Right atrium auricular region (tissue), 2 donors: ENCODE measurements around the gene SMIM44. TPM values are rescaled to one million over a fixed set of nuclear protein-coding genes. Genes with fewer than 3 reads are reported as not detected.

ENCODE experiments used
- DNase-seq: peaks from one replicate; pipeline ENCODE4 v3.0.0-alpha.2; 2019; ENCODE audit warnings: low spot score
- H3K27ac ChIP-seq, 2 donors: fragments of 200-600 bp; sonication (generic); 1 replicate in 1 of 2; 2 replicates in 1 of 2; pipeline ENCODE4 v1.5.1; 2016 to 2019
- H3K27me3 ChIP-seq, 2 donors: fragments of 200-600 bp; sonication (generic); one replicate each; pipeline versions ENCODE4 v1.5.1 to v1.6.0; 2017 to 2019
- H3K36me3 ChIP-seq: fragments of 200-600 bp; sonication (generic); one replicate; pipeline ENCODE4 v1.5.1; 2016
- H3K4me1 ChIP-seq, 2 donors: fragments of 200-600 bp; sonication (generic); one replicate each; pipeline versions ENCODE4 v1.5.1 to v1.6.0; 2017 to 2019
- H3K4me3 ChIP-seq, 2 donors: fragments of 200-600 bp; sonication (generic); 1 replicate in 1 of 2; 2 replicates in 1 of 2; pipeline ENCODE4 v1.5.1; 2017 to 2019; ENCODE audit warnings: mild to moderate bottlenecking in 1 of 2, moderate library complexity in 1 of 2
- H3K9me3 ChIP-seq, 2 donors: fragments of 200-600 bp; sonication (generic); one replicate each; pipeline ENCODE4 v1.5.1; 2019
- CTCF ChIP-seq, 2 donors: fragments of 200-600 bp; sonication (generic); IDR thresholded peaks; one replicate each; pipeline ENCODE4 v1.5.1; 2019; ENCODE audit warnings: antibody characterized with exemption in 2 of 2
- total RNA-seq, 2 donors: library from RNA; depleted of rRNA; stranded (reverse); fragments of >200 nt; gene quantifications; one replicate each; pipeline ENCODE4 v1.1.0, GENCODE V29; 2016

Gene SMIM44
- total RNA-seq, 2 donors from 2014 or later = not detected

GRCh38 chr19:3471954-3472655, 11.1 kb downstream of the SMIM44 start:
- Histone ChIP-seq H3K36me3 (no peaks in the 10 kb centered on the region), H3K9me3 (no peaks in the 10 kb centered on the region), H3K27ac (no peak overlapping the region), H3K27me3 (no peaks in the 10 kb centered on the region), H3K4me3 (no peak overlapping the region), H3K4me1 (peaks cover 0 to 26% of the 10 kb centered on the region in 2 donors)
- no peak for DNase-seq
- peak; percentile 84 to 96 for TF ChIP-seq CTCF (IDR thresholded peaks at IDR 0.05)

- DNase-seq = no peak
- Histone ChIP-seq H3K4me1 (peaks cover 0 to 41% of the 10 kb centered on the region in 2 donors), H3K9me3 (no peaks in the 10 kb centered on the region), H3K27ac (peak overlapping the region in 1 of 2 donors; percentile 29), H3K27me3 (no peaks in the 10 kb centered on the region), H3K4me3 (no peak overlapping the region), H3K36me3 (no peaks in the 10 kb centered on the region)
- TF ChIP-seq CTCF (IDR thresholded peaks at IDR 0.05) = no peak
These were observed 12.6 kb downstream of the SMIM44 start for GRCh38 chr19:3470500-3471128.

GRCh38 chr19:3469638-3470499, 13.4 kb downstream of the SMIM44 start:
- H3K4me1 ChIP-seq = peaks cover 0 to 44% of the 10 kb centered on the region in 2 donors

DNA sequence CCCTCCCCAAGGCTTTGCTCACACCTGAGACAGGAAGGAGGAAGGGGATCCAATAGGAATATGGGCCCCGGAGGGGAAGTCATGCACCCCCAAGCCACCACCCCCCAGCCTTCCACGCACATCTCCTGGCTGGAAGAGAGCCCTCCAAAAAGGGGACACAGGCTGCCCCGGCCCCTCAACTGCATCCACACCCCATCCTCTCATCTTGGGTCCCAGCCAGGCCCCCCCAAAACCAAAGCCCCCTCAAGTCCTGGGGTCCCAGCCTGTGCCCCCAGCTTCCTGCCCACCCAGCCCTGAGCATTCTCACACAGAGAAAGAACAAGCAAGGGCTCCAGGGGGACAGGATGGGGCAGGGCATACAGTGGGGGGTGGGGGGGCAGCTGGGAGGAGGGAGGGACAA, 15.0 kb downstream of the SMIM44 start:
- H3K4me3 ChIP-seq = no peak overlapping the region
- no peaks in the 10 kb centered on the region for H3K9me3 ChIP-seq
- H3K27me3 ChIP-seq = no peaks in the 10 kb centered on the region
- peaks cover 12% of the 10 kb centered on the region for H3K36me3 ChIP-seq
- DNase-seq = no peak
- TF ChIP-seq CTCF (IDR thresholded peaks at IDR 0.05) = no peak
- H3K4me1 ChIP-seq = peaks cover 0 to 60% of the 10 kb centered on the region in 2 donors
- peak overlapping the region; percentile 46 to 78 for H3K27ac ChIP-seq

More at GRCh38 chr19:3469638-3470499, 13.4 kb downstream of the SMIM44 start:
- no peaks in the 10 kb centered on the region for H3K36me3 ChIP-seq
- H3K27ac ChIP-seq = peak overlapping the region; percentile 31 to 37
- H3K4me3 ChIP-seq = no peak overlapping the region
- peak in 1 of 2 donors; percentile 45 for TF ChIP-seq CTCF (IDR thresholded peaks at IDR 0.05)
- no peak for DNase-seq
- no peaks in the 10 kb centered on the region for H3K9me3 ChIP-seq
- H3K27me3 ChIP-seq = no peaks in the 10 kb centered on the region

DNA sequence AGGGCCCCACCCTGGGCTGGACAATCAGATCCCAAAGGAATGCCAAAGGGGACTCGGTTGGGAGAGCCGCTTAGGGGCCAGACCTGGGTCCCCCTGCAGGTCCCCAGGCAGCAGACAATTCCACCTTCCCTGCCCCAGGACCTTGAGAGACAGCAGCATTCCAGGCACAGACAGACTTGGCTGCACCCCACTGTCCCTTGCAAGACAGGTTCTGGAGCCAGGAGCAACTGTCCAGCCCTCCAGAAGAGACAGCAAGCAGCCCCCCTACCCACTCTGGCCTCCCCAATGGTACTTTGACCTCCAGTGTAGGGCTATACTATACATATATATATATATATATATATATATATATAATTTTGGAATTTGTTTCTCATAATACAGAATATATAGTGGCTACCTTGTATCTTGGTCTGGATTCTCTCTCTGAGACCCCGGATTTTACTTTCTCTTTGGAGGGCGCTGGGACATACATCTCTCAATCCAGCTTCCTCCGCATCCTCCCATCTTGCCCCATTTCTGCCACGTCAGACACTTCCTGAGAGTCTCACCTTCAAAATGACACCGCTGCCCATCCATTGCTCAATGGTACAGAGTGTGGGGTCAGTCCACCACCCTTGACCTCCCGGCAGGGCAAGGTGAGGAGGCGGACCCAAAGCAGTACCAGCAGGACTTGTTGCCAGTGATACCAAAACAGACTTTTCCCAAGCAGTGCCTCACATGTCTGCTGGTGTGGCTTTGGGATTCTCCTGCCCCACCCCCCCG, 15.6 kb downstream of the SMIM44 start:
- H3K9me3 ChIP-seq = no peaks in the 10 kb centered on the region
- peaks cover 0 to 57% of the 10 kb centered on the region in 2 donors for H3K4me1 ChIP-seq
- H3K36me3 ChIP-seq = peaks cover 18% of the 10 kb centered on the region
- peak overlapping the region; percentile 62 to 78 for H3K27ac ChIP-seq
- H3K4me3 ChIP-seq = no peak overlapping the region
- H3K27me3 ChIP-seq = no peaks in the 10 kb centered on the region
- DNase-seq = no peak
- no peak for TF ChIP-seq CTCF (IDR thresholded peaks at IDR 0.05)
